ENCODE data around the gene CFAP20DC. TPM values are rescaled to one million over a fixed set of nuclear protein-coding genes. Genes with fewer than 3 reads are reported as not detected.

The CFAP20DC gene
- total RNA-seq, 1 donor from 2014 or later, result 0.08 TPM

GRCh38 chr3:59043391-59043790 is 6.4 kb downstream of the CFAP20DC start:
- no peak for DNase-seq (ENCODE audit: low spot score)
- intact Hi-C loops (cut with DNase I), result no loop called here

- intact Hi-C loops (cut with DNase I), result no loop called here
Observed at GRCh38 chr3:59040902-59041301, 8.9 kb downstream of the CFAP20DC start.

GRCh38 chr3:59027607-59028006 is 22.2 kb downstream of the CFAP20DC start:
- intact Hi-C loops (cut with DNase I), result no loop called here
- no peak for DNase-seq (ENCODE audit: low spot score)

More at GRCh38 chr3:59040902-59041301, 8.9 kb downstream of the CFAP20DC start:
- DNase-seq (ENCODE audit: low spot score), result no peak

GRCh38 chr3:59023612-59024011 is 26.2 kb downstream of the CFAP20DC start:
- intact Hi-C loops (cut with DNase I), result no loop called here
- no peak for DNase-seq (ENCODE audit: low spot score)

GRCh38 chr3:59017617-59017984 is 32.2 kb downstream of the CFAP20DC start:
- intact Hi-C loops (cut with DNase I), result no loop called here
- no peak for DNase-seq (ENCODE audit: low spot score)

- DNase-seq (ENCODE audit: low spot score), result no peak
- intact Hi-C loops (cut with DNase I), result no loop called here
Observed at GRCh38 chr3:59016930-59017616, 32.8 kb downstream of the CFAP20DC start.

- intact Hi-C loops (cut with DNase I), result no loop called here
- no peak for DNase-seq (ENCODE audit: low spot score)
Observed at GRCh38 chr3:59013611-59014010, 36.2 kb downstream of the CFAP20DC start.

GRCh38 chr3:59006634-59007517 is 42.9 kb downstream of the CFAP20DC start:
- DNase-seq (ENCODE audit: low spot score), result no peak
- intact Hi-C loops (cut with DNase I), result no loop called here

- no peak for DNase-seq (ENCODE audit: low spot score)
- intact Hi-C loops (cut with DNase I), result no loop called here
Observed at GRCh38 chr3:59001675-59002074, 48.1 kb downstream of the CFAP20DC start.

GRCh38 chr3:58999774-59000160 is 50.1 kb downstream of the CFAP20DC start:
- DNase-seq (ENCODE audit: low spot score), result no peak
- intact Hi-C loops (cut with DNase I), result no loop called here

- DNase-seq (ENCODE audit: low spot score), result no peak
- intact Hi-C loops (cut with DNase I), result no loop called here
Observed at GRCh38 chr3:58999134-58999773, 50.6 kb downstream of the CFAP20DC start.

- no peak for DNase-seq (ENCODE audit: low spot score)
- intact Hi-C loops (cut with DNase I), result no loop called here
Observed at GRCh38 chr3:58998476-58999117, 51.2 kb downstream of the CFAP20DC start.

- DNase-seq (ENCODE audit: low spot score), result no peak
- intact Hi-C loops (cut with DNase I), result no loop called here
Observed at GRCh38 chr3:58996730-58997129, 53.1 kb downstream of the CFAP20DC start.

GRCh38 chr3:58994746-58995330 is 55.0 kb downstream of the CFAP20DC start:
- no peak for DNase-seq (ENCODE audit: low spot score)
- intact Hi-C loops (cut with DNase I), result no loop called here

GRCh38 chr3:58993547-58993946 is 56.3 kb downstream of the CFAP20DC start:
- DNase-seq (ENCODE audit: low spot score), result no peak
- intact Hi-C loops (cut with DNase I), result no loop called here

GRCh38 chr3:58991623-58992022 is 58.2 kb downstream of the CFAP20DC start:
- no peak for DNase-seq (ENCODE audit: low spot score)

GRCh38 chr3:58991026-58991425 is 58.8 kb downstream of the CFAP20DC start:
- intact Hi-C loops (cut with DNase I), result no loop called here
- no peak for DNase-seq (ENCODE audit: low spot score)

More at GRCh38 chr3:58991623-58992022, 58.2 kb downstream of the CFAP20DC start:
- intact Hi-C loops (cut with DNase I), result no loop called here

- DNase-seq (ENCODE audit: low spot score), result no peak
- intact Hi-C loops (cut with DNase I), result no loop called here
Observed at GRCh38 chr3:58989955-58990354, 59.9 kb downstream of the CFAP20DC start.

GRCh38 chr3:58989163-58989562 is 60.7 kb downstream of the CFAP20DC start:
- DNase-seq (ENCODE audit: low spot score), result no peak
- intact Hi-C loops (cut with DNase I), result no loop called here

GRCh38 chr3:58988041-58988440 is 61.8 kb downstream of the CFAP20DC start:
- DNase-seq (ENCODE audit: low spot score), result no peak
- intact Hi-C loops (cut with DNase I), result no loop called here
